HG03442 (cell line): ENCODE results near the gene ATG7.
A peak's percentile ranks its signal among the peaks of the same experiment; 100 is the strongest.

Experiments used
- ATAC-seq: cut with Tn5 transposase; IDR thresholded peaks from one replicate; pipeline ENCODE4 v1.9.1; 2021; ENCODE audit warnings: mild to moderate bottlenecking, moderate library complexity; ENCODE audit not compliant: unreplicated experiment

ATG7 gene, protein sequence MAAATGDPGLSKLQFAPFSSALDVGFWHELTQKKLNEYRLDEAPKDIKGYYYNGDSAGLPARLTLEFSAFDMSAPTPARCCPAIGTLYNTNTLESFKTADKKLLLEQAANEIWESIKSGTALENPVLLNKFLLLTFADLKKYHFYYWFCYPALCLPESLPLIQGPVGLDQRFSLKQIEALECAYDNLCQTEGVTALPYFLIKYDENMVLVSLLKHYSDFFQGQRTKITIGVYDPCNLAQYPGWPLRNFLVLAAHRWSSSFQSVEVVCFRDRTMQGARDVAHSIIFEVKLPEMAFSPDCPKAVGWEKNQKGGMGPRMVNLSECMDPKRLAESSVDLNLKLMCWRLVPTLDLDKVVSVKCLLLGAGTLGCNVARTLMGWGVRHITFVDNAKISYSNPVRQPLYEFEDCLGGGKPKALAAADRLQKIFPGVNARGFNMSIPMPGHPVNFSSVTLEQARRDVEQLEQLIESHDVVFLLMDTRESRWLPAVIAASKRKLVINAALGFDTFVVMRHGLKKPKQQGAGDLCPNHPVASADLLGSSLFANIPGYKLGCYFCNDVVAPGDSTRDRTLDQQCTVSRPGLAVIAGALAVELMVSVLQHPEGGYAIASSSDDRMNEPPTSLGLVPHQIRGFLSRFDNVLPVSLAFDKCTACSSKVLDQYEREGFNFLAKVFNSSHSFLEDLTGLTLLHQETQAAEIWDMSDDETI

DNA sequence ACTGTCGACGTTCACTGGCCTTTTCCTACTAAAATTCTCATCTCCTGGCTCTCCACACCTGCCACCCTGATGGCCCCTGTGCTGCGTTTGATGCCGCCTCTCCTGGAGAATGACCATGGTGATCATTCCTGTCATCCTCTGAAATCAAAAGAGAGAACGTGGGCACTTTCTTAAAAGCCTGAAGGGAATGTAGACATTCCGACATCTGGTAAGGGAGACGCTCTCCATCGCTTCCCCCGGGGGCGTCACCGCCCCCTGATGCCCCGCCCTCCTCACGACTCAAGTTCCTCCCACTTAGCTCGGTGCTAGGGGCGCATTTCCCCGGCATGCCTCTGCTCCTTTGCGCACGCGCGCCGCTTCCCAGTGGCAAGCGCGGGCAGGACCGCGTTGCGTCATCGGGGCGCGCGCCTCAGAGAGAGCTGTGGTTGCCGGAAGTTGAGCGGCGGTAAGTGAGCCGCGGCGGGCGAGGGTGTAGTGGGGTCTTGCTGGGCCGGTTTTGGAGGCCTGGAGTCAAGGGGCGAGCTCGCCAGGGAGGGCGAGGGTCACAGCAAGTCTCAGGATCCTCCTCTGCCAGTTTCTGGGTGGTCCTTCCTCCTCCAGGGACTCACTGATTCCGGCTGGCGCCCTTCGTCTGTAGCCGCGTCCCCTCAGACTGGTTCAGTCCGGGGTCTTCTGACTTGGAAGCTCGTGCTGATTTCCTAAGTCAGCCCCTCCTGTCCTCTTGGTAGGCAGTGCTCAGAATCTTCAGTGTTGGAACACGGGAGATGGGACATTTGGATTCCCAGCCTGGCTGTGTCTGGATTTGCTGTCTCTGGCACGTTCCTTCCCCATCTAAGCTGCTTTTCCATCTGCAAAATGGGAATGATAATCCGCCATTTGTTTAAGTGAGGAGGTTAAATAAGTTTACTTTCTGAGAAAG is at the start of gene ATG7:
Gene ATG7 (plus strand): TSS at position 412 of the 919 bp plus-strand sequence. CDS start 26,299 bp downstream, outside the sequence.
- peak; percentile 98 for ATAC-seq

DNA sequence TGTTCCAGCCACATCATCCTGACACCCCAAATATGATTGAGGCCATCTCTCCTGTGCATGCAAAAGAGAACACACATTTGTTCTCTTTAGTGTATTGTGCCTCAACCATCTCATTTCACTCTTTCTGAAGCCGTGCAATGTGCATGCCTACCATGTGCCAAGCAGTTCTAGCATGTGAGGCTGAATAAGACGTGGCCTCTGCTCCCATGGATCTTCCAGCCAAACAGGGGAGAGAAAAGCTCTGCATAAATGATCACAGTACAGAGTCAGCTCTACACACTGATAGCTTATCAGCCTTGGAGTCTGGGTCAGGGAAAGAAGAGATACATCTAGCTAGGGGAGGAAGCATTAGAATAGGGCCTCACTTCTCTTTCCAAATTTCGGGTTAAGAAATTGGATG is 48.2 kb upstream of the ATG7 start:
- ATAC-seq: no peak

DNA sequence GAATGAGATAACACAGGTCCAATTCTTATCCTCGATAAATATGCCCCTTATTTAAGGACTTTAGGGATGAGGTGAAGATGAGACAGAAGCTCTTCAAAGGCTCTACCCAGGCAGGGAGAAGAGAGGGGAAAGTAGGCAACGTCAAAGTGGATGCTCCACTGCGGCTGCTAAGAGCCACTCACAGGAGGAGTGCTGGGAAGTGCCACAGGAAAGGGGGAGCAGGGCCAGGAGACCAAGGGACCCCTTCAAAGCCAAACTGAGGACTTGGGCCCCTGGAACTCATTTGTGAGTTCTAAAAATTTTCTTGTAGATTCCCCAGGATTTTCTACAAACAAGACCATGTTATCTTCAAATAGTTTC is 47.3 kb upstream of the ATG7 start:
- ATAC-seq: no peak

DNA sequence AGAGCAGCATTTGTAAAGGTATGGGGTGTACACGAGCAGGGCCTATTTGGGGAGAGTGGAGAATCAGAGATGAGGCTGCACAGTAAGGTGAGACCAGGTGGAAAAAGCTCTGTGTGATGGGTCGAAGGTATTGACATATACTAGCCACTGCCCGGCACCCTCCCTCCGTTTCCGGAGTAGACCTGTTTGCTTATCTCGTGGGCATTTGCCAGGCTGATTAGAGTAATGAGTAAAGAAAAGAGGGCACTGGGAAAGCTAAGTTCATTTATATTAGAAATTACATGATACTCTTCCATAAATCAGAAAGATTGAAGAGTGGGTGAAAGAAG is 46.2 kb upstream of the ATG7 start:
- ATAC-seq: no peak

DNA sequence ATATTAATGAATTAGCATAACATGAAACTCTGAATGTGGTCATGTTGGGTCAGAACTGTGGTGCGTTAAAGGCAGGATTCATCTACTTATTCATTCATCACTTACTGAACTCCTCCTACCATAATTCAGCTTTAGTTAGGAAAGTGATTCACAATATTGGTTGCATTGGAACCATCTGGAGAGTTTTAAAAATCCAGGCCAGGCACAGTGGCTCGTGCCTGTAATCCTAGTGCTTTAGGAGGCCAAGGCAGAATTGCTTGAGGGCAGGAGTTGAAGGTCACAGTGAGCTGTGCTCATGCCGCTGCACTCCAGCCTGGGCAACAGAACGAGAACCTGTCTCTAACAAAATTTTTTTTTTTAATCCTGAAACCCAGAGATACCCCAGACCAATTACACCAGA is 44.2 kb upstream of the ATG7 start:
- no peak for ATAC-seq

DNA sequence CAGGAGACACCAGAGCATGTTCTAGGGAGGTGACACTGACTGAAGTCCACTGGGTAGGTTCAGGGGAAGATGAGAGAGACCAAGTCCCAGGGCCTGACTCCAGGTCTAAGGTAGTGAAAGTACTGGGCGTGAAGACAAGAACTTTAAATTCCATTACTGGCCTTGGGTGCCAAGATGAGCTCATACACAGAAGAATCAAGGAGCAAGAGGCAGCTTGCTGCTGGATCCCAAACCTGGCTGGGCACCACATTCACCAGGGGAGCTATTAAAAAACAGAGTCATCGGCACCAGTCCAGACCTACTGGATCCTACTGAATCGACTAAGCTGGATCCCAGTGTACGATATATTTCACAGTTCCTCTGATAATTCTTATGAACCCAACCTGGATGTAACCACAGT is 42.1 kb upstream of the ATG7 start:
- no peak for ATAC-seq

DNA sequence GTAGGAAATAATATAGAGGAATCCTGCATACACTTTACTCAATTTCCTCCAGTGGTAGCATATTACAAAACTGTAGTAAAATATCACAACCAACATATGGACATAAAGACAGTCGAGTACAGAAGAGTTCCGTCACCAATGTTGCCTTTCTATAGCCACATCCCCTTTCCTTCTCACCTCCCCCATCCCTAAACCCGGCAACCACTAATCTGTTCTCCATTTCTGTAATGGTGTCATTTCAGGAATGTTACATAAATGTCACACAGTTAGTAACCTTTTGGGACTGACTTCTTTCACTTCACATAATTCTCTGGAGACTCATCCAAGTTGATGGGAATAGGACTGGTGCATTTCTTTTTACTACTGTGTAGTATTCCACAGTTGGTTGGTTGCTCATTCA is 41.4 kb upstream of the ATG7 start:
- no peak for ATAC-seq

DNA sequence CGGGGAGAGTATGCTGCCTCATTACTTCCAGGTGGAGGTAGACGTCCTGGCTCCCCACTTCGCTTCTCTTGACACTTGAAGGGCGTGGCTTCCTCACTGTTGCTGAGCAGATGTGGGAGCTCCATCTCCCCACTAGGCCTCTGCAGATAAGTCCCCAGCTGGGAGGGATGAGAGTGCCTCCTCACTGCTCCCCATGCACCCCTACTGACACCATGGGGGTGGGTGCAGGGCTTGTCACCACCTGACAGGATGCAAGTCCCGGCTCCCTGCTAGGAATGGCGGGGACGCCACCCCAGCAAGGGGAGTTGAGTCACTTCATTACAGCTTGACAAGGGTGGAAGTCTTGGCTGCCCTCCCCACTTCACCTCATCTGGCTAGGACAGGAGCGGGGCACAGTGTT is 36.8 kb upstream of the ATG7 start:
- ATAC-seq: no peak

DNA sequence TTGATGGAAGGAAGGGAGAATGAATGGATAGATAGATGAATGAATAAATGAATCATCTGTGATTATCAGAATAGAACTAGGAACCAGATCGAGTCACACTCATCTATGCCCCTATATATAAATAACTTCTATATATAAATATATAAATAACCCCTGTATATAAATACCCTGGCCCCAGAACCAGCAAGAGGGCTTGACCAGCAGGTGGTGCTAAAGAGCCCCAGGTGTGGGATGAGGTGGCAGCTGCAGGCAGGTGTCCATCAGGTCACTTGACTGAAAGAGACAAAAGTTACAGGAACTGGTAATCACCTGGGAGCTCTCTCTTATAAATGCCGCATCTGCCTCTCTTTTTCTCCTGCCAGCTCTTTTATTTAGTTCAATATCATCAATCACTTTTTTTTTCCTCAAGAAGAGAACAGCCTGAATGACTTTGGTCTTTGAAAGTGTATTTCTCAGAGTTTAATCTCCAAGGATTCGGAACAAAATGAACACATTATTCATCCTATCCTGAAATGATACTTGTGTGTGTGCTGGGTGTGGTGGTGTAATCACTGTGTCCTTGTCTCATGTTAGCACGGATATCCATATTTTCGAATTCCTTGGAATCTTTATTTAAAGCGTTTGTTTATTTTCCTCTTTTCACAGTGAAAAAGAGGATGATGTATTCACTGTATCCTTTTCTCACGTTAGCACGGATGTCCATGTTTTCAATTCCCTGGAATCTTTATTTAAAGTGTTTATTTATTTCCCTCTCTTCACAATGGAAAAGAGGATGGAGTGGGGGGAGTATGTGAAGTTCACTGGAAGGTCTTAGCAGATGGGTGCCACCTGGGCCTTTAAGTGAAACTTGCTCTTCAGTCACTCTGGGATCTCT is 35.4 kb upstream of the ATG7 start:
- no peak for ATAC-seq

DNA sequence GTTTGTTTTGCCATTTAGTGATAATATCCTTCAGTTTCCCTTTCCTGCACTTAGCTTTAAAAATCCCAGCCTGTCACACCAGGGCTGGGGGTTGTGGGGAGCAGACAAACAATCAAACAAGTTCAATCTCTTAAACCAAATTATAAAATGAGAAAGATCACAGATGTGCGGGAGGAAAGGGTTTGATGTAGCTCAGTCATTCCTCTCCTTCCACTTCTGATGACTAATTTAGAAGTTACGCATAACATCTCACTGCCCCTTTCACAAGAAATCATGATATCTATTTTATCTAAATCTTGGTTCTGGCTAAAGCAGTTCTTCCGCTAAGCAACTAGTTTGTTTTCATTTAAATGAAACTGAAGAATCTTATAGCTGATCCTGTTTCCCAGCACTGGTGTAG is 34.1 kb upstream of the ATG7 start:
- no peak for ATAC-seq

DNA sequence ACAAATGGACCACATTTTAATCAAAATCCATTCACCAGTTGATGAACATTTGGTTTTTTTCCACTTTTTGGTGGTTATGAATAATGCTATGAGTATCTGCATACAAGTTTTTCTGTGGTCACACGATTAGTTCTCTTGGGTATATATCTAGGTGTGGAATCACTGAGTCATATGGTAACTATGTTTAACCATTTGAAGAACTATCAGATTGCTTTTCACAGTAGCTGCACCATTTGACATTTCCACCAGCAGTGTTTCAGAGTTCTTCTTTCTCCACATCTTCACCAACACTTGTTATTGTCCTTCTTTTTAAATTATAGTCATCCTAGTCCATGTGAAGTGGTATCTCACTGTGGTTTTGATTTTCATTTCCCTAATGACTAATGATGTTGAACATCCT is 33.3 kb upstream of the ATG7 start:
- ATAC-seq: no peak

DNA sequence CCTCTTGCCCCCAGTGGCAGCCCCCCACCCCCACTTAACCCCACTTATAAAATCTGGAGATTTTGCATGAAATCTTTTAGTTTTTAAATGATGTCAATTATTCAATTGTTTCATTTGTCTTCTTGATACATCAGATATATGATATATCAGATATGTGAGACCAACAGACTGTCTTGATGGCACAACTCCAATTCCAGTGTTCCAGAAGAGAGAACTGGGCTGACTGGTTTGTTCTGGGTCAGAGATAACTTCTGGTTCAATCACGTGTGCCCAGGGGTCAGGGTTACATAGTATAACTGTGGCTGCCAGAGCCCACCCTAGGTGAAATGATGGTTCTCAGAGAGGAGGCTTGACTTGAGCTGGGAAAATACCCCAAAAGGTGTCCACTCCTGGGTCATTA is 32.4 kb upstream of the ATG7 start:
- no peak for ATAC-seq

DNA sequence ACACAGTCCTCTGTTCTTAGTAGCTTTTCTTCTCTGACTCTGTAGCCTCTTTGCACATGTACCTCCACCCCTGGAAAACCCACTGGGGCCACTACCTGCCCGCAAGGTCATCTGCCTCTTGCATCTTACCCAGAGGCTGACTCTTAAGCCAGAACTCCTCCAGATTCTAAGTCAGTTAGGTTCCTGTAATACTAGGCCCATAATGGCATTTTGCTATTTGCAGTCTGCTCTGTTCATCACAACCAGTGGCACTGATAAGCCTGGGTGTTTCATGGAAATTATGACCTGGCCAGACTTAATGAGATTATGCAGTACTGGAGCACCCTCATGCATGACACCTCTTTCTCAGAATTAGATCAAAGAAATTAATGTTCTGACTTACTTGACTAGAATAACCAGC is 31.7 kb upstream of the ATG7 start:
- no peak for ATAC-seq

DNA sequence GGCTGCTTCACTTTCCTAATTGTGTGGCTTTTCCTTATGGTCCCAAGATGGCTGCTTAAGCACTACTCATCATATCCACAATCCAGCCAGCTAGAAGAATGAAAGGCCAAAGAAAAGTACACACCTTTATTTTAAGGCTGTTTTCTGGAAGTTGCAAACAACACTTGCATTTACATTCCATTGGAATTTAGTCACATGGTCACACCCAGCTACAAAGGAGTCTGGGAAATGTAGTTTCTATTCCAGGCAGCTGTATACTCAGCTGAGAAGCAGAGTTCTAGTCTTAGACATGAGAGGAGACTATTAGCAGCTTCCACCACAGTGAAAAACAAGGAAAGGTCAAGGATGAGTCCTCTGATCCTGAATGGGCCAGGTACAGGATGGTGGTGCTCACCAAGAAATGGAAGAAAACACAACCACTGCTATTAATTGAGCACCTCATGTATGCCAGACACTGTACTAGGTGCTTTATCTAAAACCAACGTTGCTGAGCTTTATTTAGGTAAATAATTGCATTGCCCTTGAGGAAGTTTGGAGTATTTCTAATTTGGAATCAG is 28.0 kb upstream of the ATG7 start:
- ATAC-seq: no peak

DNA sequence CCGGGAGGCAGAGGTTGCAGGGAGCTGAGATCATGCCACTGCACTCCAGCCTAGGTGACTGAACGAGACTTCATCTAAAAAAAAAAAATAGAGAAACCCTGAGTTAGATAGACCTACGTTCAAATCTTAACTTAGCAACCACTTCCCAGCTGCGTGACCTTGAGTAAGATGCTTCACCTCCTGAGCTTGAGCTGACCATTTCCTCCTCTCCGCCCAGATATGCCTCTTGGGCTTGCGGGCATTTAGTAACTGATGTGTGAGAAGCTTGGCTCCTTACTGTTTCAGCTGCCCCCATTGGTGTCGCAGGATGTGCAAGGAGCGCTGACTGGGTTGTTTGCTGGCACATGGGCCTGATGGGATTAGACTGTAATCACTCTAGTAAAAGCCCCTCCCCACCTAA is 26.9 kb upstream of the ATG7 start:
- ATAC-seq: no peak

DNA sequence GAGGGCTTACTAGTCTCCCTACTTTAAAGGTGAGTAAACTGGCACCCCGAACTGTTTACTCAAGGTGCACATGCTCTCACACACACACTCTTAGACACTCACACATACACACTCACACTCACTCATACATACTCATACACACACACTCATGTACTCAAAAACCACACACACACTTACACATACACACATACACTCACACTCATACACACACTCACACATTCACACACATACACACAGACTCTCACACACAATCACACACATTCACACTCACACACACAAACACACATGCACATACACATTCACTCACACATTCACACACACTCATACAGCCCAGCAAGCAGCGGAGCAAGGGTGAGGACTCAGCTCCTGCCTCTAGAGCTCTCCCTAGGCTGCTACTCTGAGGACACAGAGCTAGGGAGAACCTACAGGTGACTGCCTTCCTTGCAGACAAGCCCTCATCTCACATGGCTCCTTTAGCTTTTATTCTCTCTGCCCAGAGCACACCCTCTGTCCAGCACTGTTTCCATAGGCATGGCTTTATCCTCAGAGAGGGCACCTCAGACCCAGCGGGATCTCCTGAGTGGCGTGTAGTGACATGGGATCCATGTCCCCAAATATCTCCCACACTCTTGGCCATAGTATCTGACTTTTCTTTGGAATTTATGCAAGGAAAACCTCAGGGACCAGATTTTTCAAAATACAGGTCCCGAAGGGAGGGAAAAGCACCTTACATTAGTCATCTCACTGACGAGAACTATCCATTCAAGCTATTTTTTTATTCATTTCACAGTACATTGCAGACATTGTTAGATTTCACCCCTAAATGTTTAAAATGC is 26.2 kb upstream of the ATG7 start:
- no peak for ATAC-seq

DNA sequence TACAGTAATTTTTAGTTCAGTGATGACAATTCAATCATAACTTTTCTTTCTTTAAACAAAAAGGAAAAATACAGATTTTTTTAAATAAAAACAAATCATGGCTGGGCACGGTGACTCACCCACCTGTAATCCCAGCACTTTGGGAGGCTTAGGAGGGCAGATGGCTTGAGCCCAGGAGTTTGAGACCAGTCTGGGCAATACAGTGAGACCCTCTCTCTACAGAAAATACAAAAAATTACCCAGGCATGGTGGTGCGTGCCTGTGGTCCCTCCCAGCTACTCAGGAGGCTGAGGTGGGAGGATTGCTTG is 25.6 kb upstream of the ATG7 start:
- ATAC-seq: no peak

DNA sequence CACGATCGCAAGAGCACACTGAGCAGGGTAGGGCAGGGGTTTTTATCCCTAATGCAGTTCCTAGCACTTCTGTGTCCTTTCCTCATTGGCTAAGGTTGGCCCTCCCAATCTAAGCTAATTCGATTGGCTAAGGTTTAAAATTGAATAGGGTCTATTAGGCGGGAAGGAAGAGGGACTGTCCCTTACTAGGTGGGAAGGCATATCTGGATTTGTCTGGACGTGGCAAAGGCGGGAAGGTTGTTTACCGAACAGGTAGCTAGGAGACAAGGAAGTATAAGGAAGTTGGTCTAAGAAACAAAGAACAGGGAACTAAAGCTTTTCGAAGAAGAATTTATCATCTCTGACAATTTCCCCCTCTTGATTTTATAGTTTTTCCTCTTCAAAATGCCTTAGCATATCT is 24.8 kb upstream of the ATG7 start:
- no peak for ATAC-seq

DNA sequence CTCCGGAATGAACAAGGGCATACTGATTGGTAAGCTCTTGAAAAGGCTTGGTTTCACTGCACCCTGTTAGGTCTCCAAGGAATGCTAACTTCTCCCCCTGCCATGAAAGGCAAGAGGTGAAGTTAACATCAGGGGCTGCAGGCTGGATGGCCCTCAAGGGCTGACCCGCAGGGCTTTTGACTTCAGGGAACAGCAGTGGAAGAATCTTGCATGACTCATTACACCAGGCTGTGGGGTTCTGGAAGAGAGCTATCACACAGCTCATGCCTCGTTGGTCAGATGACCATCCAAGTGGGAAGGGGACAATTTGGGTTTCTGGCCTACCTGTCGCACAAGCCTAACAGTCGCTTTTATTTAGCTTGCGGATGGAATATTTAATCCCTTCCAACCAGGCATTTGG is 23.6 kb upstream of the ATG7 start:
- no peak for ATAC-seq
